GM19025 (cell line): ENCODE results near the gene ABCC12.
A peak's percentile ranks its signal among the peaks of the same experiment; 100 is the strongest.
"Not testable (repeated sequence)": the region's sequence is repeated elsewhere in the genome, so short reads cannot be mapped to it uniquely, and the experiment has no call there.

Experiments used
- ATAC-seq: cut with Tn5 transposase; IDR thresholded peaks from one replicate; pipeline ENCODE4 v1.9.1; 2021; ENCODE audit warnings: mild to moderate bottlenecking, low read depth, moderate library complexity; ENCODE audit not compliant: unreplicated experiment

Gene ABCC12

GRCh38 chr16:48166617-48167016 is 10.8 kb upstream of the ABCC12 start:
- not testable (repeated sequence) for ATAC-seq

- ATAC-seq = no peak
Observed at GRCh38 chr16:48165961-48166578, 10.3 kb upstream of the ABCC12 start.

GRCh38 chr16:48164907-48165715 is 9.3 kb upstream of the ABCC12 start:
- peak; percentile 93 for ATAC-seq

GRCh38 chr16:48162839-48163410 is 7.1 kb upstream of the ABCC12 start:
- ATAC-seq = no peak

GRCh38 chr16:48161906-48162305 is 6.1 kb upstream of the ABCC12 start:
- no peak for ATAC-seq

DNA sequence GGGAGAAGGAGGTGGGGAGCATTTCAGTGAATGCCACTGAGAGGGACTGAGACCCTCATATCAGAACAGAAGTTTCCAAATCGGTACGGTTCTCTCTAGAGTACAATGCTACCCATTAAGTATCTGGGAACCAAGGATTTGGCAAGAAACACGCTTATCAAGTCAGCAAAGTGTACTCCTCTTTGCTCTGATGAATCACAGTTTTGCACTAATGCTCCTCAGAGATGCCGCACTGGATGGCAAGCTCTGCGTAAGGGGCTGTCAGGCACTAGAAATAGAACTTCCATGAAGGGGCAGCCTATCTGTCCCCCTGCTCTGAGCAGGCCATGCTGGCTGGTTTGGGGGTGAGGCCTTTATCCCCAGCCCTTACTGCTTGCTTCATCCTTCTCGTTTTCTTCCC is 4.8 kb upstream of the ABCC12 start:
- no peak for ATAC-seq

DNA sequence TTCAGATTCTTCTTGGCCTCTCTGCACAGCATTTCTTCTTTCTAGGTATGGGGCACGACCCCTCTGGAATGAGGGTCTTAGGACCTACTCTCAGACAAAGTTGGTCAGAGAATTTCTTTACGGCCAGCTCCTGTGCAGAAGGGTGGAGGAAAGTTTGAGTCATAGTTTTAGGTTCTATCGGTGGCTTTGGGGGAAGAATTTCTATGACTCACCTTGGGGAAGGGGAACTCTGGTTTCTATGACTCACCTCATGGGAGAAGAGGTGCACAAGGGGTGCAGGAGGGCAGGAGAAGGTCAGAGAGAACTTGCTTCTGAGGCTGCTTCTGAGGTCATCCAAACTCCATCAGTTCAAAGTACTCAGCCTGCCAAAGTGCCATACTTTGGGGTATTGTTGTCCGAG is 2.5 kb upstream of the ABCC12 start:
- peak; percentile 69 for ATAC-seq

DNA sequence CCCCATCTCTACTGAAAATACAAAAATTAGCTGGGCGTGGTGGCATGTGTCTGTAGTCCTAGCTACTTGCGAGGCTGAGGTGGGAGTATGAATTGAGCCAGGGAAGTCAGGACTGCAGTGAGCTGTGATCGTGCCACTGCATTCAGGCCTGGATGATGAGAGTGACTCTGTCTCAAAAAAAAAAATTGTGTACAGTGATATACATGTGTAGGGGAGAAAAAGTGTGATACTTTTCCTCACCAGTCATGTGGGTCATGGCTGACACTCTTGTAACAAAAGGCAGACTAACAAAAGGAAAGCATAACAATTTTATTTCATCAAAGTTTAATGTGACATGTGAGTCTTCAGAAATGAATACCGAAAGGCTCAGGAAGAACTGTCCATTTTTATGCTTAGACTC is 2.0 kb upstream of the ABCC12 start:
- no peak for ATAC-seq

- ATAC-seq = no peak
Observed at GRCh38 chr16:48157302-48157701, 1.5 kb upstream of the ABCC12 start.

DNA sequence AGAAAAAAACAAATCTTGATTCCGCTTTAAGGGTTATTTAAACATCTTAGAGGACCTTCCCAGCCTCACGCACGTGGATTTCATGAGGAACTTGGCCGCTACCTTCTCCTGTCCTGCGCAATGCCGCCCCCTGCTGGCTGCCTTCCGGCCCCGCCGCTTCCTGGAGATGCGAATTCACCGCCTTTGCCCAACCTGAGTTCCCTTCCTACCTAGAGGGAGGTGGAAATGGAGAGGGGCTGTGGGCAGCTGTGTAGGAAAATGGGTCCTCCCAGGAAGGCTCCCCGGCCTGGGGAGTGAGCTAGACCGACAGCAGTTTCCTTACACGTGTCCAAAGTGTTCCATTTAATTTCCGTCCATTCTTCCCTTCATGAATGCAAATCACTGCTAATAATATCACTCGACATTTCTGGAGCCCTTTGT is 1.0 kb upstream of the ABCC12 start:
- no peak for ATAC-seq

GRCh38 chr16:48153774-48154173 is 2.0 kb downstream of the ABCC12 start:
- no peak for ATAC-seq

DNA sequence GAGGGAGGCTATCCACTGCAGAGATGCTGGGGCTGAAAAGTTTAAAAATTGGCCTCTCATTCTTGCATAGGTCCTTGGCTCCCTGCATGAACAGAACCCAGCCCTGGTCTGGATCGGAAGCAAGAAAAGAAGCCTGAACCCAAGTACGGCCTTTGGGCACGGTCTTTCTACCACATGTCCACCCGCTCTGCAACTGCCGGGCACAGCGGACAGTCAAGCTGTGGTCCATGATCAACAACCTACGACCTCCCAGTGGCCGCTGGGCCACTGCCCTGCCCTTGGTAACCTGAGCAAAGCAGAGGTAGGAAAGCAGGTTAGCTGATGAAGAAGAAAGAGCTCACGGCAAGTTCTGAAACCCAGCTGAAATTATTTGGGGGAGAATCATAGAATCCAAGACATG is 3.6 kb downstream of the ABCC12 start:
- ATAC-seq = no peak

- no peak for ATAC-seq
Observed at GRCh38 chr16:48150707-48151106, 5.1 kb downstream of the ABCC12 start.

GRCh38 chr16:48146710-48147109 is 9.1 kb downstream of the ABCC12 start:
- ATAC-seq = no peak

DNA sequence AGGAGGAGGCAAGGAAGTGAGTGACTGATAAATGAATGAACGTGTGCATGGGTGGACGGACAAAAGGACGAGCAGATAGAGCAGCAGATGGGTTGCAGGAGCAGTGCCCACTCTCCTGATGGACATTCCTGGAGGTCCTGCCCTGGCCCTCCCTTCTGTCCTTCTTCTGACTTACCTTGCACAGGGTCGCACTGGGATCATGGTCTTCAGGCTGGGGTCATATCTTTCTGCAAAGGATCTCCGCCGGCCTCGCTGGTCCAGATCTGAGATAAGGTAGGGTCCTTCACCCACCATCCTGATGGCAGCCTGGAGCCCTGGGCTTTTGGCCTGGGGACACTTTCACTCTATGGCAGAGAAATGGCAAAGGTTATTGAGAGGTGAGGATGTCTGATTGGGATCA is 9.7 kb downstream of the ABCC12 start:
- ATAC-seq = no peak

GRCh38 chr16:48143812-48144368 is 11.9 kb downstream of the ABCC12 start:
- no peak for ATAC-seq

DNA sequence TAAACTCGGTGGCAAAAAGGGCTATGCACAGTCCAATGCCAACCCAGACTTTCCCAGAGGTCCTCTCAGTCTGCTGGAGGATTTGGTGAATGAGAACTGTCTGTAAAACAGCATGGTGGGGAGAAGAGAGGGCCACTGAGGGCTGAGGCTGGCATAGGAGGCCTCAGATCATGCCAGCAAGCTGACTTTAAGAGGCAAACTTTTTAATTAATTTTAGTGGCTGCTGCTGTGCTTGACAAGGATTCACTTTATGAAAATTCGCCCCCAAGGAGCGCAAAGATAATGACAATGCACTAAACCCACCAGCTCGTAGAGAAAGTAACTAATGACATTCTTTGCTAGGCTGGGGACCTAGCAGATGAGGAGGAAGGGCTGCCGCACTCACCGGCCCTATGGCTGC is 15.0 kb downstream of the ABCC12 start:
- no peak for ATAC-seq

GRCh38 chr16:48139517-48139916 is 16.3 kb downstream of the ABCC12 start:
- ATAC-seq = no peak

DNA sequence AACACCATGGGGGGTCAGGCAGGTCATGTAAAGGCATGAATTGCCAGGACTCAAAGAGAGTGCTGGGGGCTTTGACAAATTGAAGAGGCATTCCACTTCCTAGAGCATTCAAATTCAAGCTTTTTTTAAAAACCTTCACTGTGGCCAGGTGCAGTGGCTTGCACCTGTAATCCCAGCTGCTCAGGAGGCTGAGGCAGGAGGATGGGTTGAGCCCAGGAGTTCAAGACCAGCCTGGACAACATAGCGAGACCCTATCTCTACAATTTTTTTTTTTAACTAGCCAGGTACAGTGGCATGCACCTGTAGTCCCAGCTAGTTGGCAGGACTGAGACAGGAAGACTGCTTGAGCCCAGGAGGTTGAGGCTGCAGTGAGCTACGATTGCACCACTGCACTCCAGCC is 17.2 kb downstream of the ABCC12 start:
- ATAC-seq = no peak

DNA sequence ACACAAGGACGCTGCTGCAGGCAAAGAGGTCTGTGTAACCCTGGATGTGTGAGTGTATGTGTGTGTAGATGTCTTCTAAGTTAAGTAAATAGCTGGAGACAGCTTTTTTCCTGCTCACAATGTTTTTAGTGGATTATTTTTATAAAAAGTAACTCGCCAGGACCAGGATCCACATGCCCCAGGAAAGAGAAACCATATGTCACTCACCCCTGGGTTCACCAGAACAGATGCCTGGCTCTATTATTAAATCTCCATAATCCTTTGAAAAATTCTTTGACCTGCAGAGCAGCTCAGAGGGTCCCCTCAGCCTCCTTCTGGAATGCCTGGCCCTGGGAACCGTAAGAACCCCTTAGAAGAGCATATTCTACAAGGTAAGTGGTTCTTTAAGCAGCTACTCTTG is 18.0 kb downstream of the ABCC12 start:
- ATAC-seq = no peak

GRCh38 chr16:48136547-48137360 is 19.0 kb downstream of the ABCC12 start:
- ATAC-seq = no peak
